ENCODE data around the gene MTERF2. TPM values are rescaled to one million over a fixed set of nuclear protein-coding genes. Genes with fewer than 3 reads are reported as not detected.

Gene MTERF2
- total RNA-seq, 1 experiment from 2014 or later = 7.0 TPM

DNA sequence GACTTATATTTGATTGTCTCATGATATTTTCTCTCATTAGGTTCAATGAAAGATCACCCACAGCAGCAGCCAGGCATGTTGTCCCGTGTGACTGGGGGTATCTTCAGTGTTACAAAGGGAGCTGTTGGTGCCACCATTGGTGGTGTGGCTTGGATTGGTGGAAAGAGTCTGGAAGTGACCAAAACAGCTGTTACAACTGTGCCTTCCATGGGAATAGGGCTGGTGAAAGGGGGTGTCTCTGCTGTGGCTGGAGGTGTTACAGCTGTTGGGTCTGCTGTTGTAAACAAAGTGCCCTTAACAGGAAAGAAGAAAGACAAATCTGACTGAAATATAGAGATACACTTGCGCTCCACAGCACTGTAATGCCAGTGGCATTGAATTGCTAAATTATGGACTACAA lies 15.9 kb downstream of the MTERF2 start:
- POLR2A ChIA-PET = no interaction called here
- Mint-ChIP-seq H3K4me1 (no peaks in the 10 kb centered on the region), H3K27ac (no peak overlapping the region), H3K4me3 (no peak overlapping the region), H3K9me3 (no peaks in the 10 kb centered on the region), H3K36me3 (peaks cover 21% of the 10 kb centered on the region), H3K27me3 (ENCODE audit: low read depth) (no peaks in the 10 kb centered on the region)
- CTCF ChIA-PET = no interaction called here
- TF ChIP-seq, protein P1, sequence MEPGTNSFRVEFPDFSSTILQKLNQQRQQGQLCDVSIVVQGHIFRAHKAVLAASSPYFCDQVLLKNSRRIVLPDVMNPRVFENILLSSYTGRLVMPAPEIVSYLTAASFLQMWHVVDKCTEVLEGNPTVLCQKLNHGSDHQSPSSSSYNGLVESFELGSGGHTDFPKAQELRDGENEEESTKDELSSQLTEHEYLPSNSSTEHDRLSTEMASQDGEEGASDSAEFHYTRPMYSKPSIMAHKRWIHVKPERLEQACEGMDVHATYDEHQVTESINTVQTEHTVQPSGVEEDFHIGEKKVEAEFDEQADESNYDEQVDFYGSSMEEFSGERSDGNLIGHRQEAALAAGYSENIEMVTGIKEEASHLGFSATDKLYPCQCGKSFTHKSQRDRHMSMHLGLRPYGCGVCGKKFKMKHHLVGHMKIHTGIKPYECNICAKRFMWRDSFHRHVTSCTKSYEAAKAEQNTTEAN (CRISPR knock-in tag; IDR thresholded peaks at IDR 0.05) = no peak
- TF ChIP-seq, protein P2, sequence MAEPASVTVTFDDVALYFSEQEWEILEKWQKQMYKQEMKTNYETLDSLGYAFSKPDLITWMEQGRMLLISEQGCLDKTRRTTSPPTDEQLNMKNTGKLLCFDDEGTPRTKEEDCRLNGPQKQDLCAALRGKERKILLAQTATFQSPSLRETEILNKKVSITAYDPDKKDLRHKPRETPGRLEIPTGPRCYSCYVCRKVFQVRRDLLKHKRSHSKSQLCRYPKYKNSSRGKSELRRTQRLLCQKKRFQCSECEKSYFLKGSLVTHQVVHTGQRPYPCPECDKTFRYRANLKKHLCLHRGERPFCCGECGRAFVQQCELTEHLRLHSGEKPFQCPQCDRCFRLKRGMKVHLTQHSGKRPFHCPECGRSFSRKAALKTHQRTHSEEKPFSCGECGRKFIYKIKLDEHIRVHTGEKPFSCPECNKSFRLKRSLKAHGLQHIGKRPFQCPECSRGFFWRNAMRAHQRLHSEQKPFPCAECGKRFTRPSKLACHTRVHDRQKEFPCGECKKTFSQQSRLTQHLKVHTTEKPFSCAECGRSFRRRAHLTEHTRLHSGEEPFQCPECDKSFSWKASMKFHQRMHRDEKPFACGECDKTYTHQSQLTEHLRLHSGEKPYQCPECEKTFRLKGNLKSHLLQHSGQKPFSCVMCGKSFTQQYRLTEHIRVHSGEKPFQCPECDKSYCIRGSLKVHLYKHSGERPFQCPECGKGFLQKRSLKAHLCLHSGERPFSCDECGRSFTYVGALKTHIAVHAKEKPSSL (CRISPR knock-in tag; conservative IDR thresholded peaks at IDR 0.05) = no peak
- TF ChIP-seq, protein P3, sequence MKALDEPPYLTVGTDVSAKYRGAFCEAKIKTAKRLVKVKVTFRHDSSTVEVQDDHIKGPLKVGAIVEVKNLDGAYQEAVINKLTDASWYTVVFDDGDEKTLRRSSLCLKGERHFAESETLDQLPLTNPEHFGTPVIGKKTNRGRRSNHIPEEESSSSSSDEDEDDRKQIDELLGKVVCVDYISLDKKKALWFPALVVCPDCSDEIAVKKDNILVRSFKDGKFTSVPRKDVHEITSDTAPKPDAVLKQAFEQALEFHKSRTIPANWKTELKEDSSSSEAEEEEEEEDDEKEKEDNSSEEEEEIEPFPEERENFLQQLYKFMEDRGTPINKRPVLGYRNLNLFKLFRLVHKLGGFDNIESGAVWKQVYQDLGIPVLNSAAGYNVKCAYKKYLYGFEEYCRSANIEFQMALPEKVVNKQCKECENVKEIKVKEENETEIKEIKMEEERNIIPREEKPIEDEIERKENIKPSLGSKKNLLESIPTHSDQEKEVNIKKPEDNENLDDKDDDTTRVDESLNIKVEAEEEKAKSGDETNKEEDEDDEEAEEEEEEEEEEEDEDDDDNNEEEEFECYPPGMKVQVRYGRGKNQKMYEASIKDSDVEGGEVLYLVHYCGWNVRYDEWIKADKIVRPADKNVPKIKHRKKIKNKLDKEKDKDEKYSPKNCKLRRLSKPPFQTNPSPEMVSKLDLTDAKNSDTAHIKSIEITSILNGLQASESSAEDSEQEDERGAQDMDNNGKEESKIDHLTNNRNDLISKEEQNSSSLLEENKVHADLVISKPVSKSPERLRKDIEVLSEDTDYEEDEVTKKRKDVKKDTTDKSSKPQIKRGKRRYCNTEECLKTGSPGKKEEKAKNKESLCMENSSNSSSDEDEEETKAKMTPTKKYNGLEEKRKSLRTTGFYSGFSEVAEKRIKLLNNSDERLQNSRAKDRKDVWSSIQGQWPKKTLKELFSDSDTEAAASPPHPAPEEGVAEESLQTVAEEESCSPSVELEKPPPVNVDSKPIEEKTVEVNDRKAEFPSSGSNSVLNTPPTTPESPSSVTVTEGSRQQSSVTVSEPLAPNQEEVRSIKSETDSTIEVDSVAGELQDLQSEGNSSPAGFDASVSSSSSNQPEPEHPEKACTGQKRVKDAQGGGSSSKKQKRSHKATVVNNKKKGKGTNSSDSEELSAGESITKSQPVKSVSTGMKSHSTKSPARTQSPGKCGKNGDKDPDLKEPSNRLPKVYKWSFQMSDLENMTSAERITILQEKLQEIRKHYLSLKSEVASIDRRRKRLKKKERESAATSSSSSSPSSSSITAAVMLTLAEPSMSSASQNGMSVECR (CRISPR knock-in tag; IDR thresholded peaks at IDR 0.05; ENCODE audit: borderline replicate concordance) = no peak
- TF ChIP-seq NFATC4 (CRISPR knock-in tag; IDR thresholded peaks at IDR 0.05) (no peak), ETV6 (CRISPR knock-in tag; IDR thresholded peaks at IDR 0.05) (no peak), RELA (CRISPR knock-in tag; IDR thresholded peaks at IDR 0.05; ENCODE audit: borderline replicate concordance) (no peak), KAT7 (CRISPR knock-in tag; IDR thresholded peaks at IDR 0.05; ENCODE audit: borderline replicate concordance) (no peak), ZNF317 (CRISPR knock-in tag; IDR thresholded peaks at IDR 0.05; ENCODE audit: borderline replicate concordance, low read depth) (no peak), OVOL2 (CRISPR knock-in tag; IDR thresholded peaks at IDR 0.05; ENCODE audit: borderline replicate concordance) (no peak), FOXP1 (CRISPR knock-in tag; IDR thresholded peaks at IDR 0.05; ENCODE audit: borderline replicate concordance) (no peak)
- TF ChIP-seq, protein P4, sequence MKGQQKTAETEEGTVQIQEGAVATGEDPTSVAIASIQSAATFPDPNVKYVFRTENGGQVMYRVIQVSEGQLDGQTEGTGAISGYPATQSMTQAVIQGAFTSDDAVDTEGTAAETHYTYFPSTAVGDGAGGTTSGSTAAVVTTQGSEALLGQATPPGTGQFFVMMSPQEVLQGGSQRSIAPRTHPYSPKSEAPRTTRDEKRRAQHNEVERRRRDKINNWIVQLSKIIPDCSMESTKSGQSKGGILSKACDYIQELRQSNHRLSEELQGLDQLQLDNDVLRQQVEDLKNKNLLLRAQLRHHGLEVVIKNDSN (CRISPR knock-in tag; IDR thresholded peaks at IDR 0.05) = no peak
- TF ChIP-seq, protein P5, sequence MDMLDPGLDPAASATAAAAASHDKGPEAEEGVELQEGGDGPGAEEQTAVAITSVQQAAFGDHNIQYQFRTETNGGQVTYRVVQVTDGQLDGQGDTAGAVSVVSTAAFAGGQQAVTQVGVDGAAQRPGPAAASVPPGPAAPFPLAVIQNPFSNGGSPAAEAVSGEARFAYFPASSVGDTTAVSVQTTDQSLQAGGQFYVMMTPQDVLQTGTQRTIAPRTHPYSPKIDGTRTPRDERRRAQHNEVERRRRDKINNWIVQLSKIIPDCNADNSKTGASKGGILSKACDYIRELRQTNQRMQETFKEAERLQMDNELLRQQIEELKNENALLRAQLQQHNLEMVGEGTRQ (CRISPR knock-in tag; IDR thresholded peaks at IDR 0.05) = no peak
- no peak for ATAC-seq
- no peak for DNase-seq (ENCODE audit: low spot score)

DNA sequence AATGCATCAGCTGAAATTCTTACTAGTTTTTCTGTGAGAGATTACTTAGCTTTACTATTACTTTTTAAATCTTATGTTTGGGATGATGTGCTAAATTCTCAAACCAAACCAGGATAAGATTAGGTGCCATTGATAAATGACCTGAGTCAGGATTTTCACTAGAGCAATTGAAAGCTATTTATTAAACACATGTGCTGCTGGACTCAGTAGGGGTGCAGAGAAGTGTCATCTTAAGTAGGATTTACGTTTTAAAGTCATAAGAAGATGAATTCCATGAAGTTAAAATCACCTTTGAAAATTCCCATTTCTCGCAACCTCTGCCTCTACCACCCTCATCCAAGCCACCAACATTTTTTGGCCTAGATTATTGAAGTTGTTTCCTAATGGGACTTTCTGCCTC lies 22.4 kb downstream of the MTERF2 start:
- CTCF ChIA-PET = no interaction called here
- H3K36me3 Mint-ChIP-seq = peaks cover 16% of the 10 kb centered on the region
- no peaks in the 10 kb centered on the region for H3K27me3 Mint-ChIP-seq (ENCODE audit: low read depth)
- ATAC-seq (no peak), DNase-seq (ENCODE audit: low spot score) (no peak)
- POLR2A ChIA-PET = no interaction called here
- no peak overlapping the region for H3K27ac Mint-ChIP-seq
- H3K4me1 Mint-ChIP-seq = no peaks in the 10 kb centered on the region
- no peaks in the 10 kb centered on the region for H3K9me3 Mint-ChIP-seq
- no peak overlapping the region for H3K4me3 Mint-ChIP-seq
- TF ChIP-seq, protein P6, sequence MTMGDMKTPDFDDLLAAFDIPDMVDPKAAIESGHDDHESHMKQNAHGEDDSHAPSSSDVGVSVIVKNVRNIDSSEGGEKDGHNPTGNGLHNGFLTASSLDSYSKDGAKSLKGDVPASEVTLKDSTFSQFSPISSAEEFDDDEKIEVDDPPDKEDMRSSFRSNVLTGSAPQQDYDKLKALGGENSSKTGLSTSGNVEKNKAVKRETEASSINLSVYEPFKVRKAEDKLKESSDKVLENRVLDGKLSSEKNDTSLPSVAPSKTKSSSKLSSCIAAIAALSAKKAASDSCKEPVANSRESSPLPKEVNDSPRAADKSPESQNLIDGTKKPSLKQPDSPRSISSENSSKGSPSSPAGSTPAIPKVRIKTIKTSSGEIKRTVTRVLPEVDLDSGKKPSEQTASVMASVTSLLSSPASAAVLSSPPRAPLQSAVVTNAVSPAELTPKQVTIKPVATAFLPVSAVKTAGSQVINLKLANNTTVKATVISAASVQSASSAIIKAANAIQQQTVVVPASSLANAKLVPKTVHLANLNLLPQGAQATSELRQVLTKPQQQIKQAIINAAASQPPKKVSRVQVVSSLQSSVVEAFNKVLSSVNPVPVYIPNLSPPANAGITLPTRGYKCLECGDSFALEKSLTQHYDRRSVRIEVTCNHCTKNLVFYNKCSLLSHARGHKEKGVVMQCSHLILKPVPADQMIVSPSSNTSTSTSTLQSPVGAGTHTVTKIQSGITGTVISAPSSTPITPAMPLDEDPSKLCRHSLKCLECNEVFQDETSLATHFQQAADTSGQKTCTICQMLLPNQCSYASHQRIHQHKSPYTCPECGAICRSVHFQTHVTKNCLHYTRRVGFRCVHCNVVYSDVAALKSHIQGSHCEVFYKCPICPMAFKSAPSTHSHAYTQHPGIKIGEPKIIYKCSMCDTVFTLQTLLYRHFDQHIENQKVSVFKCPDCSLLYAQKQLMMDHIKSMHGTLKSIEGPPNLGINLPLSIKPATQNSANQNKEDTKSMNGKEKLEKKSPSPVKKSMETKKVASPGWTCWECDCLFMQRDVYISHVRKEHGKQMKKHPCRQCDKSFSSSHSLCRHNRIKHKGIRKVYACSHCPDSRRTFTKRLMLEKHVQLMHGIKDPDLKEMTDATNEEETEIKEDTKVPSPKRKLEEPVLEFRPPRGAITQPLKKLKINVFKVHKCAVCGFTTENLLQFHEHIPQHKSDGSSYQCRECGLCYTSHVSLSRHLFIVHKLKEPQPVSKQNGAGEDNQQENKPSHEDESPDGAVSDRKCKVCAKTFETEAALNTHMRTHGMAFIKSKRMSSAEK (CRISPR knock-in tag; IDR thresholded peaks at IDR 0.05; ENCODE audit: borderline replicate concordance) = no peak
- TF ChIP-seq FOXK1 (CRISPR knock-in tag; IDR thresholded peaks at IDR 0.05) = no peak
- TF ChIP-seq, protein P7, sequence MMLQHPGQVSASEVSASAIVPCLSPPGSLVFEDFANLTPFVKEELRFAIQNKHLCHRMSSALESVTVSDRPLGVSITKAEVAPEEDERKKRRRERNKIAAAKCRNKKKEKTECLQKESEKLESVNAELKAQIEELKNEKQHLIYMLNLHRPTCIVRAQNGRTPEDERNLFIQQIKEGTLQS (CRISPR knock-in tag; conservative IDR thresholded peaks at IDR 0.05) = no peak
- TF ChIP-seq CREM (CRISPR knock-in tag; IDR thresholded peaks at IDR 0.05) = no peak
- no peak for TF ChIP-seq TEAD4 (CRISPR knock-in tag; IDR thresholded peaks at IDR 0.05)
- TF ChIP-seq NFATC4 (CRISPR knock-in tag; IDR thresholded peaks at IDR 0.05) = no peak
- TF ChIP-seq ZNF219 (CRISPR knock-in tag; IDR thresholded peaks at IDR 0.05; ENCODE audit: borderline replicate concordance) = no peak
- TF ChIP-seq, protein P8, sequence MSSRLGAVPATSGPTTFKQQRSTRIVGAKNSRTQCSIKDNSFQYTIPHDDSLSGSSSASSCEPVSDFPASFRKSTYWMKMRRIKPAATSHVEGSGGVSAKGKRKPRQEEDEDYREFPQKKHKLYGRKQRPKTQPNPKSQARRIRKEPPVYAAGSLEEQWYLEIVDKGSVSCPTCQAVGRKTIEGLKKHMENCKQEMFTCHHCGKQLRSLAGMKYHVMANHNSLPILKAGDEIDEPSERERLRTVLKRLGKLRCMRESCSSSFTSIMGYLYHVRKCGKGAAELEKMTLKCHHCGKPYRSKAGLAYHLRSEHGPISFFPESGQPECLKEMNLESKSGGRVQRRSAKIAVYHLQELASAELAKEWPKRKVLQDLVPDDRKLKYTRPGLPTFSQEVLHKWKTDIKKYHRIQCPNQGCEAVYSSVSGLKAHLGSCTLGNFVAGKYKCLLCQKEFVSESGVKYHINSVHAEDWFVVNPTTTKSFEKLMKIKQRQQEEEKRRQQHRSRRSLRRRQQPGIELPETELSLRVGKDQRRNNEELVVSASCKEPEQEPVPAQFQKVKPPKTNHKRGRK (CRISPR knock-in tag; IDR thresholded peaks at IDR 0.05; ENCODE audit: borderline replicate concordance) = no peak
